Mucosa of descending colon (tissue), 3 donors: ENCODE measurements around the gene TMEM208. TPM values are rescaled to one million over a fixed set of nuclear protein-coding genes. Genes with fewer than 3 reads are reported as not detected.

Experiments used
- ATAC-seq: fragments of 200-7000 bp; cut with Tn5 transposase; one replicate; pipeline ENCODE4 v1.9.1; 2020; ENCODE audit warnings: mild to moderate bottlenecking, moderate library complexity
- DNase-seq, 3 donors: peaks; one replicate each; pipeline ENCODE4 v3.0.0-alpha.2; 2020
- H3K36me3 ChIP-seq: fragments of 200-600 bp; one replicate; pipeline ENCODE4 v1.8.0; 2021; ENCODE audit warnings: low read depth, mild to moderate bottlenecking
- H3K4me1 ChIP-seq: fragments of 200-600 bp; one replicate; pipeline ENCODE4 v1.8.0; 2021; ENCODE audit warnings: low read depth, mild to moderate bottlenecking
- H3K4me3 ChIP-seq: fragments of 200-600 bp; one replicate; pipeline ENCODE4 v1.8.0; 2021; ENCODE audit warnings: mild to moderate bottlenecking
- H3K9me3 ChIP-seq: fragments of 200-600 bp; one replicate; pipeline ENCODE4 v1.8.0; 2021; ENCODE audit warnings: mild to moderate bottlenecking
- CTCF ChIP-seq: fragments of 200-600 bp; IDR thresholded peaks from one replicate; pipeline ENCODE4 v1.8.0; 2022; ENCODE audit warnings: antibody characterized with exemption, mild to moderate bottlenecking
- intact Hi-C, 2 donors: fragments of 100-400 bp; cut with DNase I in 1 of 2; cut with micrococcal nuclease in 1 of 2; formaldehyde crosslinking; loops; one replicate each; pipeline versions ENCODE4 v1.11.0 to v1.11.1; 2022; cut with DNase I, micrococcal nuclease
- total RNA-seq, 3 donors: library from RNA; stranded (reverse); fragmentation: NEBNext Ultra II Directional in 2 of 3; extraction: Animal tissue kit (Norgen Biotek cat#: 25700) in 2 of 3; gene quantifications; one replicate each; pipeline versions ENCODE4 v1.2.1 to v1.2.4, GENCODE V29; 2021 to 2023
- donor health status: DM: no; HTN: no; CAD: no; lungs with moderate emphysema.
- donor health status: DM: no; HTN: no; CAD: no.
- donor health status: DM: no; HTN: yes; CAD: no.

The TMEM208 gene
- total RNA-seq, 3 donors from 2014 or later, result 30.8 to 39.6 (median 36.1) TPM

- H3K36me3 ChIP-seq, result no peaks in the 10 kb centered on the region
- no peak within 1 kb of the TSS for H3K4me3 ChIP-seq
- TF ChIP-seq CTCF, result no peak
- H3K9me3 ChIP-seq, result no peaks in the 10 kb centered on the region
- DNase-seq, result no peak
- intact Hi-C loops, result no loop called here
- peaks cover 30% of the 10 kb centered on the region for H3K4me1 ChIP-seq
- ATAC-seq, result no peak
Observed at GRCh38 chr16:67190041-67190440, 36.9 kb upstream of the TMEM208 start, which contains the start of gene EXOC3L1. Gene EXOC3L1, minus strand, starts transcription at chr16:67190136. Its CDS starts 460 bp downstream, at chr16:67189676.

DNA sequence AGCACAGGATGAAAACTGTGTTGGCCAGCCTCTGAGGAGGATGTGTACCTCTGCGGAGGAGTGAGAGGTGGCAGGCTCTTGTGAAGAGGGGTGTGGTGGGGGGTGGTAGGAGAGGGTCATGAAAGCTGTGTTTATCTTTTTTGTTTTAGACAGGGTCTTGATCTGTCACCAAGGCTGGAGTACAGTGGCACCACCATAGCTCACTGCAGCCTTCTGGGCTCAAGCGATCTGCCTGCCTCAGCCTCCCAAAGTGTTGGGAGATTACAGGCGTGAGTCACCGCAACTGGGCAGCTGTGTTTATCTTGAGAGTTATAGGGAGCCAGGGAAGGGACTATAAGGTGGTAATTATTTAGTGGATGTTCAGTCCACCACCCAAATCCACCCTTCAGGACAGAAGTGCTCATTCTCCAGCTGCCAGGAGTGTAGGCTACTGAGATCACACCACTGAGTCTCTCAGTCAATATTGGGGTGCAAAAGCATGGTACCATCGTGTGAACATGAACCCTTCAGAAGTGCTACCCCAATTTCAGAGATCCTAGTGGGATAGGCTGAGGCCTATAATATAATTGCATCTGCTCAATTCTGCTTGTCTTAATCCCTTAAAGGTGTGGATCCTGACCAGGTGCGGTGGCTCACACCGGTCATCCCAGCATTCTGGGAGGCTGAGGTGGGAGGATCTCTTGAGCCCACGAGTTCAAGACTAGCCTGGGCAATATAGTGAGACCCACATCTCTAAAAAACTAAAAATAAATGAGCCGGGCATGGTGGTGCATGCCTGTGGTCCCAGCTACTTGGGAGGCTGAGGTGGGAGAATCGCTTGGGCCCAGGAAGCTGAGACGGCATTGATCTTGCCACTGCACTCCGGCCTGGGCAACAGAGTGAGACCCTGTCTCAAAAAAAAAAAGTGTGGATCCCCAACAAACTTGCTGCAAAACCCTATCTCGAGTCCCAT is 36.2 kb upstream of the TMEM208 start:
- no peak overlapping the region for H3K4me3 ChIP-seq
- ATAC-seq (peak; percentile 29), DNase-seq (no peak)
- TF ChIP-seq CTCF, result no peak
- intact Hi-C loops, result no loop called here
- H3K4me1 ChIP-seq, result peaks cover 25% of the 10 kb centered on the region
- no peaks in the 10 kb centered on the region for H3K9me3 ChIP-seq
- H3K36me3 ChIP-seq, result peaks cover 3% of the 10 kb centered on the region

- Histone ChIP-seq H3K4me1 (peaks cover 24% of the 10 kb centered on the region), H3K9me3 (no peaks in the 10 kb centered on the region), H3K36me3 (peaks cover 7% of the 10 kb centered on the region), H3K4me3 (peak overlapping the region; percentile 93)
- intact Hi-C loops, result no loop called here
- ATAC-seq (no peak), DNase-seq (no peak)
- TF ChIP-seq CTCF, result no peak
Observed at GRCh38 chr16:67191411-67191994, 35.4 kb upstream of the TMEM208 start.

GRCh38 chr16:67191995-67192681 is 34.8 kb upstream of the TMEM208 start, which contains the start of gene E2F4:
Gene E2F4, plus strand, starts transcription at chr16:67192155. Its CDS starts 73 bp downstream, at chr16:67192228.
- H3K4me3 ChIP-seq, result peak within 1 kb of the TSS; percentile 93
- H3K9me3 ChIP-seq, result no peaks in the 10 kb centered on the region
- TF ChIP-seq CTCF, result no peak
- ATAC-seq (peak; percentile 97), DNase-seq (peak; percentile 91 to 94 (median 94))
- peaks cover 8% of the 10 kb centered on the region for H3K36me3 ChIP-seq
- intact Hi-C loops, result no loop called here
- peaks cover 24% of the 10 kb centered on the region for H3K4me1 ChIP-seq

- H3K9me3 ChIP-seq, result no peaks in the 10 kb centered on the region
- TF ChIP-seq CTCF, result no peak
- peaks cover 27% of the 10 kb centered on the region for H3K4me1 ChIP-seq
- H3K4me3 ChIP-seq, result peak overlapping the region; percentile 93
- intact Hi-C loops, result no loop called here
- ATAC-seq, result no peak
- no peak for DNase-seq
- peaks cover 14% of the 10 kb centered on the region for H3K36me3 ChIP-seq
Observed at GRCh38 chr16:67192781-67193361, 34.1 kb upstream of the TMEM208 start.
